GM08714 (cell line): Measurements from ENCODE around the gene NOL4L.

Source experiments
- H3K4me3 ChIP-seq: fragments of 200-500 bp; sonication (Bioruptor generic); 2 replicates; pipeline ENCODE4 v1.5.1; 2014; ENCODE audit warnings: mild to moderate bottlenecking, low read length, inconsistent platforms
- ZNF274 ChIP-seq: IDR thresholded peaks from 2 replicates; pipeline ENCODE4 v1.6.1; 2012; ENCODE audit warnings: mild to moderate bottlenecking, low read depth, low read length

The NOL4L gene, protein sequence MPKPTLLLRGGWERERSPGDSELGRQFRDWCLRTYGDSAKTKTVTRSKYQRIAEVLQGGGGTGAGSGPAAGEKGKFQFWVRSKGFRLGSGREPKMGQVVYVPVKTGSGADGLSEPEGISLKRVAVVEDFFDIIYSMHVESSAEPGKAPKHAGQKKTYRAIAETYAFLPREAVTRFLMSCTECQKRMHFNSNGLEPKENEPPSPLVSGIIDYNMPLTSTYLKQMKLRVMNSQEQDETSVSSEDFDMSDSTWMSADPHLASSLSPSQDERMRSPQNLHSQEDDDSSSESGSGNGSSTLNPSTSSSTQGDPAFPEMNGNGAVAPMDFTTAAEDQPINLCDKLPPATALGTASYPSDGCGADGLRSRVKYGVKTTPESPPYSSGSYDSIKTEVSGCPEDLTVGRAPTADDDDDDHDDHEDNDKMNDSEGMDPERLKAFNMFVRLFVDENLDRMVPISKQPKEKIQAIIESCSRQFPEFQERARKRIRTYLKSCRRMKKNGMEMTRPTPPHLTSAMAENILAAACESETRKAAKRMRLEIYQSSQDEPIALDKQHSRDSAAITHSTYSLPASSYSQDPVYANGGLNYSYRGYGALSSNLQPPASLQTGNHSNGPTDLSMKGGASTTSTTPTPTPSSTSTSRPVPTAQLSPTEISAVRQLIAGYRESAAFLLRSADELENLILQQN

GRCh38 chr20:32585011-32585585 lies at the start of gene NOL4L:
TSS of gene NOL4L (minus strand) at chr20:32585333. CDS start at chr20:32584890, 443 bp downstream.
- H3K4me3 ChIP-seq: peak within 1 kb of the TSS; percentile 61
- no peak for TF ChIP-seq ZNF274

- H3K4me3 ChIP-seq: no peak overlapping the region
- no peak for TF ChIP-seq ZNF274
Measured at GRCh38 chr20:32634041-32634805, 49.1 kb upstream of the NOL4L start.

GRCh38 chr20:32632461-32633354 lies 47.6 kb upstream of the NOL4L start:
- no peak for TF ChIP-seq ZNF274
- no peak overlapping the region for H3K4me3 ChIP-seq

DNA sequence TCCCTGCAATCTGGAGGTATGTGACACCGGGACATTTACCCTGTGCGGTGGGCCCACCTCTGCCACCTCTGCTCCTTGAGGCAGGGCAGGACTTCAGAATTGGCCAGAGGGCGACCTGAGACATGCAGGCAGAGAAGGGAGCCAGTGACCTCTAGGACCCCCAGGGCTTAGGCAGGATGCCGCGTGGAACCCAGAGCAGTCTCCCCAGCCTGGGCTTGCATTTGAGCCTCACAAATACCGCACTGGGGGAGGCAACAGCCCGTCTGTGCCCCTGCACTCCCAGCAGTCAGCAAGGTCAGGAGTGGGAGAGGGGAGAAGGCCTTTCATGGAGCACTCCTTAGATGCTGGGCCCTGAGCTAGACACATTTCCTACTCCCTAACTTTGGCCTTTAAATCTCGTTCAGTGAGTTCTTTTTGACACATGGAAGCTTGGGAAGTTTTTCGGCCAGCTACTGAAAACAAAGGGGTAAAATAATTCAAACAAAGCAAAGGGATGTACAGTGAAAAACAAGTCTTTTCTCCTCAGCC lies 46.9 kb upstream of the NOL4L start:
- no peak for TF ChIP-seq ZNF274
- H3K4me3 ChIP-seq: no peak overlapping the region

GRCh38 chr20:32629813-32630212 lies 44.7 kb upstream of the NOL4L start:
- TF ChIP-seq ZNF274: no peak
- no peak overlapping the region for H3K4me3 ChIP-seq

GRCh38 chr20:32628960-32629530 lies 43.9 kb upstream of the NOL4L start:
- H3K4me3 ChIP-seq: no peak overlapping the region
- no peak for TF ChIP-seq ZNF274

DNA sequence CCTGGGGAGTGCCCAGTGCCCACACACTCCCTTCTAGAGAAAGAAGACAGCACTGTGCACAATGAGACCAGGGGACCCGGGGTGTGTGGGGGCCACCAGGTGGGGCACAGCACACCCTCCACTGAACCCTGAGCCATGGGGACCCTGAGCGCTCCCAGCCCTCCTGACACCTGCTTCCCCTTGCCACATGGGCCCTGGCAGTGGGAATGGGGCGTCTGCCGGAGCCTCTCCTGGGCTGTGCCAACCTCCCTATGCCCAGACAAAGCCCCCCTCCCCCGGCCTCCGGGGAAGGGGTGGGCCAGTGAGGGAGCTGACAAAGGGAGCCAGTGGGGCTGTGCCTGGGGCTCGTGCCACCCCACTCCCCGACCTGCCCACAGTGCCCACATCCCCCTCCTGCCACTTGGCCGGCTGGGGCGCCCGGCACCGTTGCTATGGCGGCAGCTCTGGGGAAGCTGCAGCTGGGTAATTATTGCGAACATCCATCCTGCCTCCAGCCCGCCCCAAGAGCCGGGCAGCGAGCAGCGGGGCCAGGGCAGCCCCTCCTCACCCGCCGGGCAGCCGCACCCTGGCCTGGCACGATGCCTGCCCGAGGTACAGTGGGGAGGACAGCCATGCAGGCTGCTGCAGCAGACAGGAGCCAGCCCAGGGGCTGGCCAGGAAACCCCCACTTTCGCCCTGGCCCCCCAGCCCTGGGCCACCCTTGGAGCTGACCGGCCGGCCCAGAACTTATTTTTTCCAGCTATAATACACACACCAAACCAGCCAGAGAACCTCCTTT lies 41.9 kb upstream of the NOL4L start:
- no peak overlapping the region for H3K4me3 ChIP-seq
- no peak for TF ChIP-seq ZNF274

- no peak overlapping the region for H3K4me3 ChIP-seq
- no peak for TF ChIP-seq ZNF274
Measured at GRCh38 chr20:32626407-32626806, 41.3 kb upstream of the NOL4L start.

DNA sequence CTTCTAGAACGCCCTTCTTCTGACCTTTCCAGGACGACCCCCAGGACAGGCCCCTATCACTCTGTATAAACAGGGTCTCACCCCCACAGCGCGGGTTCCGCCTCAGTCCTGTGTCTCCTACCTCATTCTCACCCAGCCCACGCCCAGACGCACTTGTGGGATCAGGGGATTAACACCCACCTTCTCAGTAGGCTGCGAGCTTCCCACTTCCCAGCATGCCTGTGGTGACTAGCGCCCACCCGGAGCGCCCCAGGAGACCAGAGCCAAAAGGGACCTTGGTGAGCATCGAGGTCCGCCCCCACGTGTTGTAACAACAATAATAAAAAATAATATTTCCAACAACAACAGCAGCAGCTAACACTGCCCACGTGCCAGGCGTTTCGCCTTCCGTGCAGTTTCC lies 40.9 kb upstream of the NOL4L start:
- no peak overlapping the region for H3K4me3 ChIP-seq
- TF ChIP-seq ZNF274: no peak

DNA sequence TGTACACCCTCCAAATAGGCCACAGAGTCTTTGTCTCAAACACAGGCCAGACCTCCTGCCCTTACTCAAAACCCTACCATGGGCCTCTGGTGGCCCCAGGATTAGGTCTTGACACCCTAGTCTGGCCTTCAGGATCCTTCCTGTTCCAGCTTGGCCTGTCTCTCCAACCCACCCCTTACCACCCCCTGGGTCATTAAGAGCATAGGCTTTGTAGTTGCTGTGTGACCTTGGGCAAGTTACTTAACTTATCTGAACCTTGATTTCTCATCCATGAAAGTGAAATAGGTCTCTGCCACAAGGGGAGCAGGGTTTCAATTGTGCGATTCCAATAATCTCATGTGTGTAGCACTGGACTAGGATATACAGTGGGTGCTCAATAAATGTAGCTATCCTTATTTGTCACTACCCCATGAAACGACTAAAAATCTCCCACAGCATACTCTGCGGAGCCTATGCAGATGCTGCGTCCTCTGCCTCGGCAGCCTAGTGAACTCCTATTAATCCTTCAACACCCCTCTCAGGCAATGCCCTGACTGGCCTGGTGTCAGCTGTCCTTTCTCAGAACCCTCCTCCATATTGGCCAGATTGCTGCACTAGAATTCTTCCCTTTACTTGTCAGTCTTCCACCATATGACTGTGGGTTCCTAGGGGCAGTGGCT lies 39.7 kb upstream of the NOL4L start:
- no peak for TF ChIP-seq ZNF274
- no peak overlapping the region for H3K4me3 ChIP-seq

DNA sequence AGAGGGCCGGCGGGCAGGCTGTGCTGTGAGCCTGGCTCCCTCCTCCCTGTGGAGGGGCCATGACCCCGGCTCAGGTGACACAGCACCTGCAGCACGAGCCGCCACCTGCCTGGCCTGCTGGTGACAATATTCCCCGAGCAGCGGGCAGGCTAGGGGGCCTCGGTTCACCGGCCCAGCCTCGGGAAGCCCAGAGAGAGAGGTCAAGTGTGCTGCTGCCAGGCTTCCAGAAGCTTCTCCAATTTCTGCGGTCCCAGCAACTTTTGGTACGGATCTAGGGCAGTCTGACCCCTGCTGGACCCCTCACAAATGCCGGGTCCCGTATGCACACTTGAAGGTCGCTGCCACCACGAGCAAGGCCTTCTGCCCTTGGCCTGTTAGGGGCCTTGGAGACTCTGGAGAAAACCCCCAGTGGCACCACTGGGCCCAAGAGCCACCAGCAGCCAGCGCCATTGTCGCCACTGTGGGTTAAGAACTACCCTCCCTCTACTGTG lies 38.6 kb upstream of the NOL4L start:
- no peak overlapping the region for H3K4me3 ChIP-seq
- TF ChIP-seq ZNF274: no peak
